T-helper 2 cell treated with Interferon-gamma antibody and Interleukin-4, amounts not matched to agents 5 μg/mL and 100 μg/mL, for 36 hours (primary cell): ENCODE measurements around the gene ADGRA1.
"Not testable (repeated sequence)": the region's sequence is repeated elsewhere in the genome, so short reads cannot be mapped to it uniquely, and the experiment has no call there.

ENCODE experiments used
- DNase-seq: peaks from one replicate; pipeline ENCODE4 v3.0.0; 2021; ENCODE audit warnings: low spot score
- H3K27ac Mint-ChIP-seq: one replicate; pipeline ENCODE4 v1.8.0; 2021; ENCODE audit warnings: mild to moderate bottlenecking, mixed read lengths
- H3K27me3 Mint-ChIP-seq: one replicate; pipeline ENCODE4 v1.8.0; 2021; ENCODE audit warnings: low read depth, mixed read lengths
- H3K36me3 Mint-ChIP-seq: one replicate; pipeline ENCODE4 v1.8.0; 2021; ENCODE audit warnings: low read depth, mixed read lengths
- H3K4me1 Mint-ChIP-seq: one replicate; pipeline ENCODE4 v1.8.0; 2021; ENCODE audit warnings: low read depth, mixed read lengths
- H3K4me3 Mint-ChIP-seq: one replicate; pipeline ENCODE4 v1.8.0; 2022; ENCODE audit warnings: mild to moderate bottlenecking, moderate library complexity, mixed read lengths
- H3K9me3 Mint-ChIP-seq: one replicate; pipeline ENCODE4 v1.8.0; 2021; ENCODE audit warnings: mixed read lengths

Gene ADGRA1

GRCh38 chr10:133131734-133132472, 44.2 kb downstream of the ADGRA1 start:
- no peak overlapping the region for H3K27ac Mint-ChIP-seq
- no peaks in the 10 kb centered on the region for H3K4me1 Mint-ChIP-seq
- H3K36me3 Mint-ChIP-seq, result no peaks in the 10 kb centered on the region
- no peak for DNase-seq
- H3K4me3 Mint-ChIP-seq, result no peak overlapping the region
- H3K27me3 Mint-ChIP-seq, result no peaks in the 10 kb centered on the region
- no peaks in the 10 kb centered on the region for H3K9me3 Mint-ChIP-seq

GRCh38 chr10:133132473-133133291, 45.0 kb downstream of the ADGRA1 start:
- Mint-ChIP-seq H3K4me1 (no peaks in the 10 kb centered on the region), H3K36me3 (no peaks in the 10 kb centered on the region), H3K4me3 (no peak overlapping the region), H3K27ac (no peak overlapping the region), H3K9me3 (no peaks in the 10 kb centered on the region), H3K27me3 (no peaks in the 10 kb centered on the region)
- no peak for DNase-seq

DNA sequence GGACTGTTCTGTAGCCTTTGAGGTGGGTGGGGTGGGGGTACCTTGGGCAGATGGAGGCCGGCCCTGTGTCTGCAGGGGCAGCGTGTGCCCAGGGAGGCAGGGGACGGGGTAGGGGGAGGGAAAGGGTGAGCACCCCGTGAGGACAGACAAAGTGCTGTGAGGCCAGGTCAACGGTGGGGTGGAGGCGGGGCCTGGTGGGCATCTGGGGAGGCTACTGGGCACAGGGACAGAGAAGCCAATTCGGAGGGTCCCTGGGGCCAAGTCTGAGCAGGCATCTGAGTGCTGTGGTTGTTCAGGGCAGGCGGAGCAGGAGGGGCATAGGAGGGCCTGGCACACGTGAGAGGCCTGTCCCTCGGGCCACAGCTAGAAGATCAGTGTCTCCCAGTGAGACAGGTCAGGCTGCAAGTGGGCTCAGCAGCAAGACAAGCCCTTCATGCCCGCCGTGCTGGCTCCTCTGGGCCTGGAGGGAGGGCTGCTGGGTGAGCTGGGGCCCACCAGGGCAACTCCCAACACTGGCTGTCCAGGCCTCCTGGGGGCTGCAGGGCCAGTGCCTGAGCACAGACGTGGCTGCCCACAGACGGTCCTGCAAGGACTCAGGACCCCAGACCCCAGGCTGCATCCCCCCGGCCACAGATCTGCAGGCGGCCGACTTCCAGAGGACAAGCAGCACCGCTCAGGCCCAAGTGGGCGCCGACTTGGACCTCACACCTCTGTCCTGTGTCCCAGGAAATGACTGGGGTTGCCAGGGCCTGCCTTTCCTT, 45.9 kb downstream of the ADGRA1 start:
- H3K27me3 Mint-ChIP-seq, result no peaks in the 10 kb centered on the region
- no peaks in the 10 kb centered on the region for H3K9me3 Mint-ChIP-seq
- no peak for DNase-seq
- no peak overlapping the region for H3K27ac Mint-ChIP-seq
- H3K4me1 Mint-ChIP-seq, result no peaks in the 10 kb centered on the region
- no peak overlapping the region for H3K4me3 Mint-ChIP-seq
- no peaks in the 10 kb centered on the region for H3K36me3 Mint-ChIP-seq

GRCh38 chr10:133134411-133135115, 46.8 kb downstream of the ADGRA1 start:
- no peaks in the 10 kb centered on the region for H3K36me3 Mint-ChIP-seq
- no peaks in the 10 kb centered on the region for H3K27me3 Mint-ChIP-seq
- no peak overlapping the region for H3K27ac Mint-ChIP-seq
- H3K4me3 Mint-ChIP-seq, result no peak overlapping the region
- DNase-seq, result no peak
- H3K4me1 Mint-ChIP-seq, result no peaks in the 10 kb centered on the region
- H3K9me3 Mint-ChIP-seq, result no peaks in the 10 kb centered on the region

DNA sequence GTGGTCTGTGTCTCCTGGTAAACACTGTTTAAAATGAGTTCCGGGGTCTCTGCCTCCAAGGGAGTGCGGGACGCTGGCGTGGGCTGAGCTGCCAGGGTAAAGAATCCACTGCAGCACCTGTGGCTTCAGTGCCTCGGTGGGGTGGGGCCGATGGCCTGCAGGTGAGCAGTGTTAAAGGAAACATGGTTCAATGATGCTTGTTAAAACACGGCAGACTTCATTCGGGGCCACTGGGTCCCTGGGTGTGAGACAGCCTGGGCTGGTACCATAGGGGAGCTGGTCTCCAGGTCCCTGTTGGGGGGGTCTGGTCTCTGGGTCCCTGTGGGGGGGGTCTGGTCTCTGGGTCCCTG, 47.4 kb downstream of the ADGRA1 start:
- no peaks in the 10 kb centered on the region for H3K4me1 Mint-ChIP-seq
- DNase-seq, result no peak
- no peak overlapping the region for H3K27ac Mint-ChIP-seq
- H3K27me3 Mint-ChIP-seq, result no peaks in the 10 kb centered on the region
- H3K36me3 Mint-ChIP-seq, result no peaks in the 10 kb centered on the region
- no peaks in the 10 kb centered on the region for H3K9me3 Mint-ChIP-seq
- no peak overlapping the region for H3K4me3 Mint-ChIP-seq

GRCh38 chr10:133137486-133138145, 49.9 kb downstream of the ADGRA1 start:
- DNase-seq, H3K27ac Mint-ChIP-seq, H3K27me3 Mint-ChIP-seq, H3K4me1 Mint-ChIP-seq, H3K9me3 Mint-ChIP-seq, H3K36me3 Mint-ChIP-seq, H3K4me3 Mint-ChIP-seq: not testable (repeated sequence)

- Mint-ChIP-seq H3K4me1 (peaks cover 6% of the 10 kb centered on the region), H3K36me3 (no peaks in the 10 kb centered on the region), H3K9me3 (no peaks in the 10 kb centered on the region), H3K27ac (no peak overlapping the region), H3K27me3 (no peaks in the 10 kb centered on the region), H3K4me3 (no peak overlapping the region)
- DNase-seq, result no peak
Measured at GRCh38 chr10:133139551-133140065, 51.9 kb downstream of the ADGRA1 start.

- H3K4me1 Mint-ChIP-seq, result peaks cover 6% of the 10 kb centered on the region
- H3K36me3 Mint-ChIP-seq, result no peaks in the 10 kb centered on the region
- peaks cover 5% of the 10 kb centered on the region for H3K27me3 Mint-ChIP-seq
- no peak for DNase-seq
- no peaks in the 10 kb centered on the region for H3K9me3 Mint-ChIP-seq
- H3K27ac Mint-ChIP-seq, result no peak overlapping the region
- H3K4me3 Mint-ChIP-seq, result no peak overlapping the region
Measured at GRCh38 chr10:133140417-133141143, 52.9 kb downstream of the ADGRA1 start.

- Mint-ChIP-seq H3K4me3 (no peak overlapping the region), H3K36me3 (no peaks in the 10 kb centered on the region), H3K4me1 (peaks cover 6% of the 10 kb centered on the region), H3K27me3 (peaks cover 7% of the 10 kb centered on the region), H3K9me3 (no peaks in the 10 kb centered on the region), H3K27ac (no peak overlapping the region)
- DNase-seq, result no peak
Measured at GRCh38 chr10:133141144-133141957, 53.6 kb downstream of the ADGRA1 start.

DNA sequence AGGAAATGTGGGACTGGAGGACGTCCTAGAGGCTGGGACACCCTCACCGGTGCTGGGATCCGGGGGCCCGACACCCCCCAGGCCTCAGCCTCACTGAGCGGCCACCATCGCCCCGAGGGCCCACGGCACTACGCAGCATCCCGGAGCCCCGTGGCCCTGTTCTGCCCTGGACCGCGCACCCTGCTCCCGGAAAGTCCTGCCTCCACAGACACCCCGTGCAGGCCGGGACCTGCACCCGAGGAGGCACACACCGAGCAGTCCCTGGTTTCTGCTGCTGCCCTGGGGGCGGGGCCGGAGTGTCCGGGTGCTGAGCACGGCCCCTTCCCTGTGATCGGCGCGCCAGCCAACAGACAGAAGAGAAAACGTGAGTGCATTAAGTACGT, 54.2 kb downstream of the ADGRA1 start:
- no peaks in the 10 kb centered on the region for H3K36me3 Mint-ChIP-seq
- peaks cover 13% of the 10 kb centered on the region for H3K27me3 Mint-ChIP-seq
- no peak overlapping the region for H3K4me3 Mint-ChIP-seq
- H3K4me1 Mint-ChIP-seq, result peaks cover 6% of the 10 kb centered on the region
- no peak overlapping the region for H3K27ac Mint-ChIP-seq
- DNase-seq, result no peak
- H3K9me3 Mint-ChIP-seq, result no peaks in the 10 kb centered on the region

GRCh38 chr10:133142523-133143199, 54.9 kb downstream of the ADGRA1 start:
- H3K27me3 Mint-ChIP-seq, result peaks cover 17% of the 10 kb centered on the region
- H3K4me3 Mint-ChIP-seq, result no peak overlapping the region
- H3K4me1 Mint-ChIP-seq, result peaks cover 6% of the 10 kb centered on the region
- no peak overlapping the region for H3K27ac Mint-ChIP-seq
- H3K36me3 Mint-ChIP-seq, result no peaks in the 10 kb centered on the region
- H3K9me3 Mint-ChIP-seq, result peaks cover 5% of the 10 kb centered on the region
- no peak for DNase-seq

GRCh38 chr10:133143200-133143533, 55.4 kb downstream of the ADGRA1 start:
- Mint-ChIP-seq H3K4me1 (peaks cover 6% of the 10 kb centered on the region), H3K9me3 (peaks cover 5% of the 10 kb centered on the region), H3K4me3 (no peak overlapping the region), H3K27me3 (peaks cover 21% of the 10 kb centered on the region), H3K27ac (no peak overlapping the region), H3K36me3 (no peaks in the 10 kb centered on the region)
- DNase-seq, result no peak
